NB4 (cell line): Measurements from ENCODE around the gene PTCSC3.

Experiments
- POLR2A ChIP-seq: IDR thresholded peaks from 2 replicates; pipeline ENCODE4 v1.6.1; 2011; ENCODE audit warnings: mild to moderate bottlenecking; ENCODE audit not compliant: insufficient read length; ENCODE audit errors: extremely low read depth
- TF ChIP-seq, protein P1 (sequence below): IDR thresholded peaks from one replicate; pipeline ENCODE4 v1.5.1; 2012; ENCODE audit warnings: low read depth, low read length
- TF ChIP-seq, protein P2 (sequence below): IDR thresholded peaks from 2 replicates; pipeline ENCODE4 v1.6.1; 2011; ENCODE audit warnings: low read depth, low read length

DNA sequence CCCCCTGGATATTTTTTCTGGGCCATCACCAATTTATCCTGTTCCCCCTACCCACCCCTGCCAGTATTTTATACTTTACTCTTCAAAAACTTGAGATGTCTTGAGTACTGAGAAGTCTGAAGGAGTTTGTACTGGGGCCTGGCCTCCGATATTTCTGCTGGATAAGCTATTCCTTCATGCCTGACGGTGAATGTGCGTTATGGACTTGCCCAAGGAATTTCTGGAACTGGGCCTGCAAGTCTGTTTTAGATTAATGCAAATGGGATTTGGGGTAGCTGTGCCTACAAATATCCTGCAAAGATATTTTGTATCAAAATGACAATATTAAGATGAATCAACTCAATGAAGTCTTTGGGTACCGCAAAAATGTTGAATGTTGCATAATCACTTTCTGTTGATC is at the start of gene PTCSC3:
- TF ChIP-seq, protein P1, sequence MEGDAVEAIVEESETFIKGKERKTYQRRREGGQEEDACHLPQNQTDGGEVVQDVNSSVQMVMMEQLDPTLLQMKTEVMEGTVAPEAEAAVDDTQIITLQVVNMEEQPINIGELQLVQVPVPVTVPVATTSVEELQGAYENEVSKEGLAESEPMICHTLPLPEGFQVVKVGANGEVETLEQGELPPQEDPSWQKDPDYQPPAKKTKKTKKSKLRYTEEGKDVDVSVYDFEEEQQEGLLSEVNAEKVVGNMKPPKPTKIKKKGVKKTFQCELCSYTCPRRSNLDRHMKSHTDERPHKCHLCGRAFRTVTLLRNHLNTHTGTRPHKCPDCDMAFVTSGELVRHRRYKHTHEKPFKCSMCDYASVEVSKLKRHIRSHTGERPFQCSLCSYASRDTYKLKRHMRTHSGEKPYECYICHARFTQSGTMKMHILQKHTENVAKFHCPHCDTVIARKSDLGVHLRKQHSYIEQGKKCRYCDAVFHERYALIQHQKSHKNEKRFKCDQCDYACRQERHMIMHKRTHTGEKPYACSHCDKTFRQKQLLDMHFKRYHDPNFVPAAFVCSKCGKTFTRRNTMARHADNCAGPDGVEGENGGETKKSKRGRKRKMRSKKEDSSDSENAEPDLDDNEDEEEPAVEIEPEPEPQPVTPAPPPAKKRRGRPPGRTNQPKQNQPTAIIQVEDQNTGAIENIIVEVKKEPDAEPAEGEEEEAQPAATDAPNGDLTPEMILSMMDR: no peak
- TF ChIP-seq POLR2A: no peak
- TF ChIP-seq, protein P2, sequence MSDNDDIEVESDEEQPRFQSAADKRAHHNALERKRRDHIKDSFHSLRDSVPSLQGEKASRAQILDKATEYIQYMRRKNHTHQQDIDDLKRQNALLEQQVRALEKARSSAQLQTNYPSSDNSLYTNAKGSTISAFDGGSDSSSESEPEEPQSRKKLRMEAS: no peak
